ENCODE measurements around the gene NOL12.

NOL12 gene

GRCh38 chr22:37658133-37659065, 27.7 kb upstream of the NOL12 start, which contains the start of gene PDXP:
TSS of gene PDXP (plus strand) at chr22:37658723. CDS start at chr22:37658783, 60 bp downstream.
- in situ Hi-C loops (cut with HindIII; ENCODE audit: low pct_ligation_motif_present, low pct_unique_long_range_greater_than_20kb, low sequenced_read_pairs), result no loop called here
- peak; percentile 99 for DNase-seq

- no peak for DNase-seq
- in situ Hi-C loops (cut with HindIII; ENCODE audit: low pct_ligation_motif_present, low pct_unique_long_range_greater_than_20kb, low sequenced_read_pairs), result no loop called here
Measured at GRCh38 chr22:37659066-37659896, 26.9 kb upstream of the NOL12 start.

GRCh38 chr22:37659897-37660708, 26.0 kb upstream of the NOL12 start:
- in situ Hi-C loops (cut with HindIII; ENCODE audit: low pct_ligation_motif_present, low pct_unique_long_range_greater_than_20kb, low sequenced_read_pairs), result no loop called here
- DNase-seq, result no peak

- DNase-seq, result no peak
- in situ Hi-C loops (cut with HindIII; ENCODE audit: low pct_ligation_motif_present, low pct_unique_long_range_greater_than_20kb, low sequenced_read_pairs), result no loop called here
Measured at GRCh38 chr22:37660709-37661045, 25.5 kb upstream of the NOL12 start.

- in situ Hi-C loops (cut with HindIII; ENCODE audit: low pct_ligation_motif_present, low pct_unique_long_range_greater_than_20kb, low sequenced_read_pairs), result no loop called here
- DNase-seq, result no peak
Measured at GRCh38 chr22:37661160-37661924, 24.8 kb upstream of the NOL12 start.

- in situ Hi-C loops (cut with HindIII; ENCODE audit: low pct_ligation_motif_present, low pct_unique_long_range_greater_than_20kb, low sequenced_read_pairs), result no loop called here
- DNase-seq, result no peak
Measured at GRCh38 chr22:37662039-37662438, 24.1 kb upstream of the NOL12 start.

GRCh38 chr22:37663521-37664140, 22.5 kb upstream of the NOL12 start:
- in situ Hi-C loops (cut with HindIII; ENCODE audit: low pct_ligation_motif_present, low pct_unique_long_range_greater_than_20kb, low sequenced_read_pairs), result no loop called here
- no peak for DNase-seq

GRCh38 chr22:37664249-37665101, 21.7 kb upstream of the NOL12 start:
- in situ Hi-C loops (cut with HindIII; ENCODE audit: low pct_ligation_motif_present, low pct_unique_long_range_greater_than_20kb, low sequenced_read_pairs), result no loop called here
- DNase-seq, result no peak

GRCh38 chr22:37665487-37665886, 20.7 kb upstream of the NOL12 start:
- no peak for DNase-seq
- in situ Hi-C loops (cut with HindIII; ENCODE audit: low pct_ligation_motif_present, low pct_unique_long_range_greater_than_20kb, low sequenced_read_pairs), result no loop called here

GRCh38 chr22:37669586-37669985, 16.6 kb upstream of the NOL12 start:
- in situ Hi-C loops (cut with HindIII; ENCODE audit: low pct_ligation_motif_present, low pct_unique_long_range_greater_than_20kb, low sequenced_read_pairs), result no loop called here
- no peak for DNase-seq

GRCh38 chr22:37672206-37672919, 13.8 kb upstream of the NOL12 start:
- DNase-seq, result no peak
- in situ Hi-C loops (cut with HindIII; ENCODE audit: low pct_ligation_motif_present, low pct_unique_long_range_greater_than_20kb, low sequenced_read_pairs), result no loop called here

GRCh38 chr22:37672920-37673455, 13.2 kb upstream of the NOL12 start:
- in situ Hi-C loops (cut with HindIII; ENCODE audit: low pct_ligation_motif_present, low pct_unique_long_range_greater_than_20kb, low sequenced_read_pairs), result no loop called here
- no peak for DNase-seq

- in situ Hi-C loops (cut with HindIII; ENCODE audit: low pct_ligation_motif_present, low pct_unique_long_range_greater_than_20kb, low sequenced_read_pairs), result no loop called here
- DNase-seq, result no peak
Measured at GRCh38 chr22:37674248-37674647, 11.9 kb upstream of the NOL12 start.

- DNase-seq, result peak; percentile 85
- in situ Hi-C loops (cut with HindIII; ENCODE audit: low pct_ligation_motif_present, low pct_unique_long_range_greater_than_20kb, low sequenced_read_pairs), result no loop called here
Measured at GRCh38 chr22:37674951-37675929, 10.9 kb upstream of the NOL12 start, which contains the start of gene LGALS1. TSS of gene LGALS1 (plus strand) at chr22:37675636. CDS start at chr22:37675703, 67 bp downstream.

Measured in ACHN (cell line).